ENCODE measurements around the gene COL4A2.

COL4A2 gene

GRCh38 chr13:110272651-110273050 lies 34.4 kb upstream of the COL4A2 start:
- DNase-seq: no peak

GRCh38 chr13:110273254-110273653 lies 33.8 kb upstream of the COL4A2 start:
- no peak for DNase-seq

- DNase-seq: no peak
Observed at GRCh38 chr13:110274687-110275086, 32.4 kb upstream of the COL4A2 start.

- no peak for DNase-seq
Observed at GRCh38 chr13:110275931-110276552, 31.0 kb upstream of the COL4A2 start.

- DNase-seq: no peak
Observed at GRCh38 chr13:110276553-110276950, 30.5 kb upstream of the COL4A2 start.

- DNase-seq: no peak
Observed at GRCh38 chr13:110277357-110277975, 29.6 kb upstream of the COL4A2 start.

- no peak for DNase-seq
Observed at GRCh38 chr13:110278859-110279258, 28.2 kb upstream of the COL4A2 start.

- no peak for DNase-seq
Observed at GRCh38 chr13:110279684-110280083, 27.4 kb upstream of the COL4A2 start.

- DNase-seq: no peak
Observed at GRCh38 chr13:110280231-110280813, 26.8 kb upstream of the COL4A2 start.

- DNase-seq: no peak
Observed at GRCh38 chr13:110280985-110281688, 25.9 kb upstream of the COL4A2 start.

GRCh38 chr13:110281736-110282135 lies 25.3 kb upstream of the COL4A2 start:
- DNase-seq: no peak

- no peak for DNase-seq
Observed at GRCh38 chr13:110282316-110282841, 24.7 kb upstream of the COL4A2 start.

- DNase-seq: peak; percentile 95
Observed at GRCh38 chr13:110283736-110284517, 23.2 kb upstream of the COL4A2 start.

- DNase-seq: peak; percentile 53
Observed at GRCh38 chr13:110284779-110285484, 22.2 kb upstream of the COL4A2 start.

GRCh38 chr13:110285991-110286832 lies 20.9 kb upstream of the COL4A2 start:
- no peak for DNase-seq

GRCh38 chr13:110286833-110287819 lies 20.0 kb upstream of the COL4A2 start:
- DNase-seq: no peak

GRCh38 chr13:110289174-110289573 lies 17.9 kb upstream of the COL4A2 start:
- no peak for DNase-seq

GRCh38 chr13:110289661-110290060 lies 17.4 kb upstream of the COL4A2 start:
- no peak for DNase-seq

- no peak for DNase-seq
Observed at GRCh38 chr13:110290153-110290552, 16.9 kb upstream of the COL4A2 start.

- DNase-seq: no peak
Observed at GRCh38 chr13:110290826-110291225, 16.3 kb upstream of the COL4A2 start.
